ENCODE data around the gene IL1RAP.
"Not testable (repeated sequence)": the region's sequence is repeated elsewhere in the genome, so short reads cannot be mapped to it uniquely, and the experiment has no call there.

Gene IL1RAP

GRCh38 chr3:190513409-190514370 lies at the start of gene IL1RAP:
IL1RAP (plus strand) TSS chr3:190514085; CDS start chr3:190564290, 50,205 bp downstream.
- H3K4me3 ChIP-seq (ENCODE audit: low read length in 2 of 2): peak within 1 kb of the TSS; percentile 93 to 94
- peaks cover 6 to 7% of the 10 kb centered on the region in 2 donors for H3K4me1 ChIP-seq (ENCODE audit: control insufficient read depth in 2 of 2, insufficient read depth in 2 of 2, low read length in 2 of 2)
- H3K9ac ChIP-seq (ENCODE audit: low read depth in 1 of 2, low read length in 2 of 2): peak within 1 kb of the TSS; percentile 79 to 86
- H3K9me3 ChIP-seq (ENCODE audit: control insufficient read depth in 2 of 2, low read length in 2 of 2): no peaks in the 10 kb centered on the region
- no peaks in the 10 kb centered on the region for H3K36me3 ChIP-seq (ENCODE audit: control insufficient read depth in 2 of 2, insufficient read depth in 2 of 2, low read length in 2 of 2)
- peaks cover 0 to 3% of the 10 kb centered on the region in 2 donors for H3K27me3 ChIP-seq (ENCODE audit: control insufficient read depth in 2 of 2, insufficient read depth in 2 of 2, low read length in 2 of 2)
- H3K27ac ChIP-seq (ENCODE audit: low read depth in 2 of 2, low read length in 2 of 2): peak within 1 kb of the TSS; percentile 69

GRCh38 chr3:190467922-190468321 lies 46.0 kb upstream of the IL1RAP start:
- Histone ChIP-seq H3K27me3 (ENCODE audit: control insufficient read depth in 2 of 2, insufficient read depth in 2 of 2, low read length in 2 of 2) (peaks cover 0 to 3% of the 10 kb centered on the region in 2 donors), H3K9me3 (ENCODE audit: control insufficient read depth in 2 of 2, low read length in 2 of 2) (no peaks in the 10 kb centered on the region), H3K4me3 (ENCODE audit: low read length in 2 of 2) (no peak overlapping the region), H3K4me1 (ENCODE audit: control insufficient read depth in 2 of 2, insufficient read depth in 2 of 2, low read length in 2 of 2) (no peaks in the 10 kb centered on the region), H3K36me3 (ENCODE audit: control insufficient read depth in 2 of 2, insufficient read depth in 2 of 2, low read length in 2 of 2) (no peaks in the 10 kb centered on the region), H3K27ac (ENCODE audit: low read depth in 2 of 2, low read length in 2 of 2) (no peak overlapping the region), H3K9ac (ENCODE audit: low read depth in 1 of 2, low read length in 2 of 2) (no peak overlapping the region)

GRCh38 chr3:190473261-190473660 lies 40.6 kb upstream of the IL1RAP start:
- not testable (repeated sequence) for H3K27me3 ChIP-seq (ENCODE audit: control insufficient read depth in 2 of 2, insufficient read depth in 2 of 2, low read length in 2 of 2); H3K4me3 ChIP-seq (ENCODE audit: low read length in 2 of 2); H3K9ac ChIP-seq (ENCODE audit: low read depth in 1 of 2, low read length in 2 of 2); H3K27ac ChIP-seq (ENCODE audit: low read depth in 2 of 2, low read length in 2 of 2); H3K9me3 ChIP-seq (ENCODE audit: control insufficient read depth in 2 of 2, low read length in 2 of 2); H3K36me3 ChIP-seq (ENCODE audit: control insufficient read depth in 2 of 2, insufficient read depth in 2 of 2, low read length in 2 of 2); H3K4me1 ChIP-seq (ENCODE audit: control insufficient read depth in 2 of 2, insufficient read depth in 2 of 2, low read length in 2 of 2)

GRCh38 chr3:190481779-190482178 lies 32.1 kb upstream of the IL1RAP start:
- no peaks in the 10 kb centered on the region for H3K9me3 ChIP-seq (ENCODE audit: control insufficient read depth in 2 of 2, low read length in 2 of 2)
- H3K4me3 ChIP-seq (ENCODE audit: low read length in 2 of 2): no peak overlapping the region
- no peaks in the 10 kb centered on the region for H3K4me1 ChIP-seq (ENCODE audit: control insufficient read depth in 2 of 2, insufficient read depth in 2 of 2, low read length in 2 of 2)
- H3K36me3 ChIP-seq (ENCODE audit: control insufficient read depth in 2 of 2, insufficient read depth in 2 of 2, low read length in 2 of 2): no peaks in the 10 kb centered on the region
- H3K9ac ChIP-seq (ENCODE audit: low read depth in 1 of 2, low read length in 2 of 2): no peak overlapping the region
- H3K27ac ChIP-seq (ENCODE audit: low read depth in 2 of 2, low read length in 2 of 2): no peak overlapping the region
- H3K27me3 ChIP-seq (ENCODE audit: control insufficient read depth in 2 of 2, insufficient read depth in 2 of 2, low read length in 2 of 2): peaks cover 0 to 2% of the 10 kb centered on the region in 2 donors

- H3K27ac ChIP-seq (ENCODE audit: low read depth in 2 of 2, low read length in 2 of 2): no peak overlapping the region
- no peaks in the 10 kb centered on the region for H3K9me3 ChIP-seq (ENCODE audit: control insufficient read depth in 2 of 2, low read length in 2 of 2)
- no peak overlapping the region for H3K4me3 ChIP-seq (ENCODE audit: low read length in 2 of 2)
- H3K27me3 ChIP-seq (ENCODE audit: control insufficient read depth in 2 of 2, insufficient read depth in 2 of 2, low read length in 2 of 2): peaks cover 0 to 2% of the 10 kb centered on the region in 2 donors
- H3K36me3 ChIP-seq (ENCODE audit: control insufficient read depth in 2 of 2, insufficient read depth in 2 of 2, low read length in 2 of 2): no peaks in the 10 kb centered on the region
- H3K9ac ChIP-seq (ENCODE audit: low read depth in 1 of 2, low read length in 2 of 2): no peak overlapping the region
- no peaks in the 10 kb centered on the region for H3K4me1 ChIP-seq (ENCODE audit: control insufficient read depth in 2 of 2, insufficient read depth in 2 of 2, low read length in 2 of 2)
These were observed 27.9 kb upstream of the IL1RAP start for GRCh38 chr3:190485830-190486532.

GRCh38 chr3:190486533-190486864 lies 27.4 kb upstream of the IL1RAP start:
- Histone ChIP-seq H3K27ac (ENCODE audit: low read depth in 2 of 2, low read length in 2 of 2) (no peak overlapping the region), H3K4me3 (ENCODE audit: low read length in 2 of 2) (no peak overlapping the region), H3K27me3 (ENCODE audit: control insufficient read depth in 2 of 2, insufficient read depth in 2 of 2, low read length in 2 of 2) (peaks cover 0 to 2% of the 10 kb centered on the region in 2 donors), H3K4me1 (ENCODE audit: control insufficient read depth in 2 of 2, insufficient read depth in 2 of 2, low read length in 2 of 2) (no peaks in the 10 kb centered on the region), H3K9ac (ENCODE audit: low read depth in 1 of 2, low read length in 2 of 2) (no peak overlapping the region), H3K9me3 (ENCODE audit: control insufficient read depth in 2 of 2, low read length in 2 of 2) (no peaks in the 10 kb centered on the region), H3K36me3 (ENCODE audit: control insufficient read depth in 2 of 2, insufficient read depth in 2 of 2, low read length in 2 of 2) (no peaks in the 10 kb centered on the region)

- Histone ChIP-seq H3K4me1 (ENCODE audit: control insufficient read depth in 2 of 2, insufficient read depth in 2 of 2, low read length in 2 of 2) (no peaks in the 10 kb centered on the region), H3K36me3 (ENCODE audit: control insufficient read depth in 2 of 2, insufficient read depth in 2 of 2, low read length in 2 of 2) (no peaks in the 10 kb centered on the region), H3K9ac (ENCODE audit: low read depth in 1 of 2, low read length in 2 of 2) (no peak overlapping the region), H3K4me3 (ENCODE audit: low read length in 2 of 2) (no peak overlapping the region), H3K27me3 (ENCODE audit: control insufficient read depth in 2 of 2, insufficient read depth in 2 of 2, low read length in 2 of 2) (peaks cover 0 to 2% of the 10 kb centered on the region in 2 donors), H3K27ac (ENCODE audit: low read depth in 2 of 2, low read length in 2 of 2) (no peak overlapping the region), H3K9me3 (ENCODE audit: control insufficient read depth in 2 of 2, low read length in 2 of 2) (no peaks in the 10 kb centered on the region)
These were observed 26.8 kb upstream of the IL1RAP start for GRCh38 chr3:190486908-190487607.

GRCh38 chr3:190491533-190492054 lies 22.3 kb upstream of the IL1RAP start:
- H3K4me1 ChIP-seq (ENCODE audit: control insufficient read depth in 2 of 2, insufficient read depth in 2 of 2, low read length in 2 of 2): no peaks in the 10 kb centered on the region
- H3K9ac ChIP-seq (ENCODE audit: low read depth in 1 of 2, low read length in 2 of 2): no peak overlapping the region
- no peak overlapping the region for H3K4me3 ChIP-seq (ENCODE audit: low read length in 2 of 2)
- no peaks in the 10 kb centered on the region for H3K9me3 ChIP-seq (ENCODE audit: control insufficient read depth in 2 of 2, low read length in 2 of 2)
- no peak overlapping the region for H3K27ac ChIP-seq (ENCODE audit: low read depth in 2 of 2, low read length in 2 of 2)
- no peaks in the 10 kb centered on the region for H3K27me3 ChIP-seq (ENCODE audit: control insufficient read depth in 2 of 2, insufficient read depth in 2 of 2, low read length in 2 of 2)
- no peaks in the 10 kb centered on the region for H3K36me3 ChIP-seq (ENCODE audit: control insufficient read depth in 2 of 2, insufficient read depth in 2 of 2, low read length in 2 of 2)

GRCh38 chr3:190492129-190492528 lies 21.8 kb upstream of the IL1RAP start:
- no peaks in the 10 kb centered on the region for H3K9me3 ChIP-seq (ENCODE audit: control insufficient read depth in 2 of 2, low read length in 2 of 2)
- H3K4me3 ChIP-seq (ENCODE audit: low read length in 2 of 2): no peak overlapping the region
- no peaks in the 10 kb centered on the region for H3K4me1 ChIP-seq (ENCODE audit: control insufficient read depth in 2 of 2, insufficient read depth in 2 of 2, low read length in 2 of 2)
- no peaks in the 10 kb centered on the region for H3K27me3 ChIP-seq (ENCODE audit: control insufficient read depth in 2 of 2, insufficient read depth in 2 of 2, low read length in 2 of 2)
- H3K36me3 ChIP-seq (ENCODE audit: control insufficient read depth in 2 of 2, insufficient read depth in 2 of 2, low read length in 2 of 2): no peaks in the 10 kb centered on the region
- no peak overlapping the region for H3K27ac ChIP-seq (ENCODE audit: low read depth in 2 of 2, low read length in 2 of 2)
- H3K9ac ChIP-seq (ENCODE audit: low read depth in 1 of 2, low read length in 2 of 2): no peak overlapping the region

All from mucosa of rectum (tissue), 2 donors.